GM12872 (cell line): ENCODE data around the gene PRSS2.

Experiments
- TF ChIP-seq, protein P1 (sequence below): IDR thresholded peaks from 3 replicates; pipeline ENCODE4 v1.5.1; 2011; ENCODE audit warnings: low read depth, mild to moderate bottlenecking, low read length, moderate library complexity; ENCODE audit not compliant: insufficient read depth

PRSS2 gene

DNA sequence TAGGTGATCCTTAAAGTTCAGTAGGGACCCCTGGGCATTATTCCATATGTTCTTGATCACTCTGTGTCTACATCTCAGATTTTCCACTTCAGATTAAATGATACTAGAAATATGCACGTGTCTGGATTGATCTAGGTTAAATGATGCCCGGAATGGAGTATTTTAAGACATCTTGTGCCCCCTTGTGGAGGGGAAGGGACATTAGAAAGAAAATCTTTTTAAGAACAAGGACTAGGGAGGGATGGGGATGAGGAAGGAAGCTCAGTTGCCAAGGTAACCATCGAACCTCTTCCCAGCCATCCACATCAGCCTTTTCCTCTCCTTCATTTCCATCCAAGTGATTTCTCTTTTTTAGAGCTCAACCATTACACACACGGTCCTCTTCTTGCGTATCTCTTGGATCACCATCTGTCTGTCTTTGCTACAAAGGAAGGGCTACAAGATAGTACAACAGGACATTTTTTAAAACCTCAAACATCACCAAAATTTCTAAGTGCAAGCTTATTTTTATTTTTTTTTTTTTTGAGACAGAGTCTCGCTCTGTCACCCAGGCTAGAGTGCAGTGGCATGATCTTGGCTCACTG lies 40.5 kb downstream of the PRSS2 start:
- TF ChIP-seq, protein P1, sequence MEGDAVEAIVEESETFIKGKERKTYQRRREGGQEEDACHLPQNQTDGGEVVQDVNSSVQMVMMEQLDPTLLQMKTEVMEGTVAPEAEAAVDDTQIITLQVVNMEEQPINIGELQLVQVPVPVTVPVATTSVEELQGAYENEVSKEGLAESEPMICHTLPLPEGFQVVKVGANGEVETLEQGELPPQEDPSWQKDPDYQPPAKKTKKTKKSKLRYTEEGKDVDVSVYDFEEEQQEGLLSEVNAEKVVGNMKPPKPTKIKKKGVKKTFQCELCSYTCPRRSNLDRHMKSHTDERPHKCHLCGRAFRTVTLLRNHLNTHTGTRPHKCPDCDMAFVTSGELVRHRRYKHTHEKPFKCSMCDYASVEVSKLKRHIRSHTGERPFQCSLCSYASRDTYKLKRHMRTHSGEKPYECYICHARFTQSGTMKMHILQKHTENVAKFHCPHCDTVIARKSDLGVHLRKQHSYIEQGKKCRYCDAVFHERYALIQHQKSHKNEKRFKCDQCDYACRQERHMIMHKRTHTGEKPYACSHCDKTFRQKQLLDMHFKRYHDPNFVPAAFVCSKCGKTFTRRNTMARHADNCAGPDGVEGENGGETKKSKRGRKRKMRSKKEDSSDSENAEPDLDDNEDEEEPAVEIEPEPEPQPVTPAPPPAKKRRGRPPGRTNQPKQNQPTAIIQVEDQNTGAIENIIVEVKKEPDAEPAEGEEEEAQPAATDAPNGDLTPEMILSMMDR: peak; percentile 67; the same call in 2 of the 3 replicates

DNA sequence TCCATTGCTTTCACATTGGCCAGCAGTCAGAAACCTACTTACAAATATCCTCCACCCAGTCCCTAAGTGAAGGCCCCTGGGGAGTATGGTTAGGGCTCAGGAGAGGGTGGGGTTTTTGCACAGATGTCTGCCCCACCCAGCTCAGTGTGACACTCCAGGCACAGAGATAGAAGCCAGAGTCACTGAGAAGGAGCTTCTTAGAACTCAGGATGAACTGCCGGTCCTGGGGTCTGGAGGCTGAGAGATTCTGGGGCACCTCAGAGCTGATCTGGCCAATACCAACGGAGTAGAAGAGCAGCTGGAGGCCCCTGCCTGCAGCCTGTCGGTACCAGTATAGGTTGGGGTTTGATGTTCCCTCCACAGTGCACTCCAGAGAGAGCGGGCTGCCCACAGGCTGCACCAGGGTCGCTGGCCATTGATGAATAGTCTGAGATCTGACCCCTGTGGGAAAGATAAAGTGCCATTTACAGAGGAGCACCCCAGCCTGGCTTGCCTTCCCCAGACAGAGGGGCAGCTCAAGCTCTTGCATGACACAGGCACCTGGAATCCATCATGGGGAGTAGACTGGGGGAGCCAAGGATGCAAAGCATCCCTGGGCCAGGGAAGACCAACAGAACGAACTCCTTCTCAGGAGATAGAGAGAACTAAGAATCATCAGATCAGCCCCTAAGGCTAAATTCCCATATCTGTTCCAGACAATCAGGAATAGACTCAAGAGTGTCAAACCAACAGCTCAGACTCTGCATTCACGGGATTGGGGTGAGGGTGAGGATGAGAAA lies 41.9 kb downstream of the PRSS2 start:
- TF ChIP-seq, protein P1: no peak

DNA sequence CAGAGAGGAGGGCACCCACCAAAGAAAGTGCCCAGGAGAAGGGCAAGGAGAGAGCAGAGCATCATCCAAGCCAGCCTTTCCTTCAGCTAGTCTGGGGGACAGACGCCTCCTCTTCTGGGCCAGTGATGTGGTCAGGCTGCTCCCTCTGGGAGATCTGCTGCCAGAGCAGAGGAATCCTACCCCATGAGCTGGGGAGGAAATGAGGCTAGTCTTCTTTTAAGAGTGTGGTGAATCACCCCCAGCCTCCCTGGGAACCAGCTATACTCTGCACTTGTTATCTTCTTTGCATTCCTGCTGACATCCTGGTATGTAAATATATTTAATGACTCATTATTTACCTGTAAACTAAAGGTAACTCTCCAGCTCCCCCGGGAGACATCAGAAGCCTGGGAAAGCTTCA lies 42.5 kb downstream of the PRSS2 start:
- TF ChIP-seq, protein P1: no peak

DNA sequence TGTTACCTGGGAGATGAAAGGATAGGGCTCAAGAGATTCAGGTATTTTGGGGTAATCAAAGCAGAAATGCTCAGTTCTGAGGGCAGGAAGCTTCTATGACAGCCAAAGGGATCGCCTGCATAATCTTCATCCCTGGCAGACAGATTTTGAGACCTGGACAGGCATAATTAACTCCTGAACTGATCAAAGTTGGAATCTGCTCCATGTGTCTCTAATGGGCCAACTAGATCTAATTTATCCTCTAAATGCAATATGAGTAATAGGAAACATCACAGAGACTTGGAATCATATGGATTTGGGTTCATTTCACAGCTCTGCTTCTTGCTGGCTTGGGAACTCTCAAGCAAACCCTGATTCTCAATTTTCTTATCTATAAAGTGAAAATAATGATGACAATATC lies 42.9 kb downstream of the PRSS2 start:
- TF ChIP-seq, protein P1: no peak

DNA sequence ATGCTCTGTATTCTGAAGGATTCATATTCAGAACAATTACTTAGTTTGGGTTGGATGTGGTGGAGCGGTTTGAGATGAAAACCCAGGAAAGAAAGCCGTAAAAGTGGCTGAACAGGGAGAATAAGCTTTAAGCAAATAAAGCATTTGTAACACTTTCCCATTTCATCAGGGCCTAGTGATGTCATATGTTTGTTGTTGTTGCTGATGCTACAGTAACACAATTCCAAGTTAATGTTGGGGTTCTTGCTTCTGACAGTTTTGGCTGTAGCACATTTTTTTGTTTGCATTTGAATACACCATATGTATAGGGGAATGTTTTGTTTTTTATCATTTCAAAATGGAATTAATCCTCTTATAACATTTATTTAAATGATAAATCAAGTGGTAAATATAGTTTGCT lies 43.7 kb downstream of the PRSS2 start:
- TF ChIP-seq, protein P1: no peak

DNA sequence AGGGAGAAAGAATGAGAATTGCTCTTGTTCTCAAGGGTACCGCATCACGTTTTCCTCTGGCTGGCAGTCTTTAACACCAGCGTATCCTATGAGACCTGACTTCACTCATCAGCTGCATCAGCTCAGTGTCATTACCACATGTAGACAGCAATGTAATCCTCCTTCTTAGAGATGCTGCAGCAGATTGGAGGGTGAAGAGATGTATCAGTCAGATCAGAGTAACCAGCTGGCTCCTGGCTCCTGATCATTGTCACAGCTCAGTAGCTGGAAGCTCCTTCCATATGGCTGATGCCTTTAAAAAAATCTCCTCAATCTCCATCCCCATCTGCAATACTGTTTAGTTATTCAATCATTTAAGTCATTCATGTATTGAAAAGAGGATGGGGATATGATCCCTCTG lies 44.4 kb downstream of the PRSS2 start:
- TF ChIP-seq, protein P1: no peak

DNA sequence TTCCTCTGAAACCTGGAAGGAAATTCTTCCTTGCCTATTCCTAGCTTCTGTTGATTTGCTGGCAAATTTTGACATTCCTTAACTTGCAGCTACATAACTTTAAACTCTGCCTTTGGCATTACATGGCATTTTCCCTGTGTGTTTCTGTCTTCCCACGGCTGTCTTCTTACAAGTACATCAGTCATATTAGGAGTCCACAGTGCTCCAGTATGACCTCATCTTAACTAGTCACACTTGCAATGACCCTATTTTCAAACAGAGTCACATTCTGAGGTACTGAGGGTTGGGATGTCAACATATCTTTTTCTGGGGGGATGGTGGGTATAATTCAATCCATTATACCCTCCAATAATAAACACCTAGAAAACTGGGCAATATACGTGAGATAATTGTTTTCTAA lies 46.7 kb downstream of the PRSS2 start:
- TF ChIP-seq, protein P1: no peak
